GM10248 (cell line): ENCODE results near the gene IRAK1.

Source experiments
- CTCF ChIA-PET: fragments of 300-600 bp; sonication (Branson Sonifier 250); formaldehyde crosslinking; extraction: SDS; loops from one replicate; lab custom pipeline; 2021; ENCODE audit warnings: antibody characterized with exemption; lab: Yijun Ruan, JAX
- POLR2A ChIA-PET: fragments of 350-650 bp; sonication (Branson Sonifier 250); formaldehyde crosslinking; extraction: SDS; loops from one replicate; lab custom pipeline; 2020; ENCODE audit warnings: antibody characterized with exemption; lab: Yijun Ruan, JAX
- DNase-seq: peaks from one replicate; pipeline ENCODE4 v3.0.0; 2012; ENCODE audit errors: extremely low spot score
- TF ChIP-seq, protein P1 (sequence below): IDR thresholded peaks from 2 replicates; pipeline ENCODE4 v1.5.1; 2012; ENCODE audit warnings: mild to moderate bottlenecking, low read depth; ENCODE audit errors: extremely low read depth, missing control alignments, control extremely low read depth

Gene IRAK1

DNA sequence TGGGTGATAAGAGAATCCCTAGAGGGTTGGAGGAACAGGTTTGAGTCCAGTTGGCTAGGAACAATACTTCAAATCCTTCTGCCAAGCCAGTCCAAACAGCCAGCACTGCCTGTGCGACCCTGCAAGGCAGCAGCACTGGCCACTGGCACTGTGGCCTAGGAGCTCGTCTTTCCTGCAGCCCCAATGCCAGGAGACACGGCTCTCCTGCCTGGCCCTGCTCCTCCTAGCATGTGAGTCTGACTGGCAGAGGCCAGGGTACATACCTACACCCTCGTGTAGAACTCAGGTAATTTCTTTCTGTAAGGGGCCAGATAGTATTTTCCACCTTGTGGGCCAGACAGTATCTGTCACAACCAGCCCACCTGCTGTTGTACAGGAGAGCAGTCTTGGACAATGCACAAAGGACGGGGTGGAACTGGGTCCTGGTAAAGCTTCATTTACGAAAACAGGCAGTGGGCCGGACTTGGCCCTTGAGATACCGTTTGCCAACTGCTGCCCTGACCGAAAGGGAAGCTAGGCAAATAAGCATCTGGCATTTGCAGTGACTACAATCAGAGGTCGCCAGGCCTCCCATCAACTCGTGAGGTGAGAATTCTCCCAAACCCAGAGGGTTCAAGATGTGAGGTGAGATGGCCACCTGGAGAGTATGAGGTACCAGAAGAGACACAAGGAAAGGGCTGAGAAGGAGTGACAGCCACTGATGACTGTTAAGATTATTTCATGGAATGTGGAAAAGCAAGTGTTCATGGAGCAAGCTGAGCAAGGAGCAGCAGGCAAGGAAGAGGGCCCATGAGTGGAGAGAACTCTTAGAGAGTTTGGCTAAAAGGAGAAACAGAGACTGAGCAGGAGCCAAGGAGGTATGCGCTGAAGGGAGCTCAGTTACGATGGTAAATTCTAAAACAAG, 29.8 kb upstream of the IRAK1 start:
- DNase-seq: no peak
- TF ChIP-seq, protein P1, sequence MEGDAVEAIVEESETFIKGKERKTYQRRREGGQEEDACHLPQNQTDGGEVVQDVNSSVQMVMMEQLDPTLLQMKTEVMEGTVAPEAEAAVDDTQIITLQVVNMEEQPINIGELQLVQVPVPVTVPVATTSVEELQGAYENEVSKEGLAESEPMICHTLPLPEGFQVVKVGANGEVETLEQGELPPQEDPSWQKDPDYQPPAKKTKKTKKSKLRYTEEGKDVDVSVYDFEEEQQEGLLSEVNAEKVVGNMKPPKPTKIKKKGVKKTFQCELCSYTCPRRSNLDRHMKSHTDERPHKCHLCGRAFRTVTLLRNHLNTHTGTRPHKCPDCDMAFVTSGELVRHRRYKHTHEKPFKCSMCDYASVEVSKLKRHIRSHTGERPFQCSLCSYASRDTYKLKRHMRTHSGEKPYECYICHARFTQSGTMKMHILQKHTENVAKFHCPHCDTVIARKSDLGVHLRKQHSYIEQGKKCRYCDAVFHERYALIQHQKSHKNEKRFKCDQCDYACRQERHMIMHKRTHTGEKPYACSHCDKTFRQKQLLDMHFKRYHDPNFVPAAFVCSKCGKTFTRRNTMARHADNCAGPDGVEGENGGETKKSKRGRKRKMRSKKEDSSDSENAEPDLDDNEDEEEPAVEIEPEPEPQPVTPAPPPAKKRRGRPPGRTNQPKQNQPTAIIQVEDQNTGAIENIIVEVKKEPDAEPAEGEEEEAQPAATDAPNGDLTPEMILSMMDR: no peak
- CTCF ChIA-PET: interaction anchor here (0.5 to 2.0 kb wide), 6 partner anchors 8 to 37 kb away, joined by 3 to 6 read pairs (median 3); partner anchors contain the start of gene IRAK1
- POLR2A ChIA-PET: no interaction called here

- CTCF ChIA-PET: interaction anchor here (0.8 to 2.0 kb wide), 3 partner anchors 16 to 35 kb away, joined by 3 to 4 read pairs (median 3); partner anchors contain the start of gene IRAK1
- TF ChIP-seq, protein P1: no peak
- DNase-seq: no peak
- POLR2A ChIA-PET: no interaction called here
Observed at GRCh38 chrX:154048398-154048797, 28.7 kb upstream of the IRAK1 start.

- TF ChIP-seq, protein P1: no peak
- DNase-seq: no peak
- POLR2A ChIA-PET: no interaction called here
- CTCF ChIA-PET: interaction anchor here (0.8 kb wide), 1 partner anchor 33 kb away, joined by 3 read pairs; no protein-coding TSS in a partner anchor
Observed at GRCh38 chrX:154046940-154047610, 27.4 kb upstream of the IRAK1 start.

GRCh38 chrX:154046031-154046781, 26.5 kb upstream of the IRAK1 start:
- no peak for DNase-seq
- CTCF ChIA-PET: no interaction called here
- TF ChIP-seq, protein P1: no peak
- POLR2A ChIA-PET: no interaction called here

DNA sequence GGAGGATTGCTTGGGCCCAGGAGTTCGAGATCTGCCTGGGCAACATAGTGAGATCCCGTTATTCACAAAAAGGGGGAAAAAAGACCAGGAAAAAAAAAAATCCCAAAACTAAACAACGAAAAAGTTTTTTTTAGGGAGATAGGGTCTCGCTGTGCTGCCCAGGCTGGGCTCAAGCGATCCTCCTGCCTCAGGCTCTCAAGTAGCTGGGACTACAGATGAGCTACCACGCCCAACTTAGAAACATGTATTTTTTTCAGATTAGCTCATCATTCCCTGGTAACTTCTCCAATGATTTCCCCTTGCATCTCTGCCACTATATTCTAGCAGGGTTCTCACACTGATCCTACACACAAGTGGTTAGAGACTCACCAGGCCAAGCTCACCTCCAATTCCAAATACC, 24.4 kb upstream of the IRAK1 start:
- no peak for DNase-seq
- TF ChIP-seq, protein P1: no peak
- CTCF ChIA-PET: no interaction called here
- POLR2A ChIA-PET: no interaction called here
